HG02840 (cell line): ENCODE measurements around the gene PIK3C2A.

Experiments used
- ATAC-seq: cut with Tn5 transposase; IDR thresholded peaks from one replicate; pipeline ENCODE4 v1.9.1; 2021; ENCODE audit warnings: mild to moderate bottlenecking, moderate library complexity, moderate number of reproducible peaks; ENCODE audit not compliant: unreplicated experiment, low FRiP score

The PIK3C2A gene

DNA sequence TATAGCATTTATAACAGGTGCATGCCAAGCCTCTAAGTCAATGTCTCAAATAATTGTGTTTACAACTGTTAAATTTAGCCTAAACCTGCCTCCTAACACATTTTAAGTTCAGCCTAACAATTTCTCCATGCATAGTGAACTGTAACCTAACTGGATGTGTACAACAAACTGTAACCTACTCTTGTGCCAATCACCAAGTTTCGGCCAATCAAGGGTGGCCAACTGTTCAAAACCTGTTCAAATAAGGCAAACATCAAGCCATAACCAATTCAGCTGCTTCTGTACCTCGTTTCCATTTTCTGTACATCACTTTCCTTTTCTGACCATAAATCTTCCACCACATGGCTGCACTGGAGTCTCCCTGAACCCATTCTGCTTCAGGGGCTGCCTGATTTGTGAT lies 45.4 kb downstream of the PIK3C2A start:
- no peak for ATAC-seq

GRCh38 chr11:17161515-17161914 lies 46.3 kb downstream of the PIK3C2A start:
- ATAC-seq: no peak

DNA sequence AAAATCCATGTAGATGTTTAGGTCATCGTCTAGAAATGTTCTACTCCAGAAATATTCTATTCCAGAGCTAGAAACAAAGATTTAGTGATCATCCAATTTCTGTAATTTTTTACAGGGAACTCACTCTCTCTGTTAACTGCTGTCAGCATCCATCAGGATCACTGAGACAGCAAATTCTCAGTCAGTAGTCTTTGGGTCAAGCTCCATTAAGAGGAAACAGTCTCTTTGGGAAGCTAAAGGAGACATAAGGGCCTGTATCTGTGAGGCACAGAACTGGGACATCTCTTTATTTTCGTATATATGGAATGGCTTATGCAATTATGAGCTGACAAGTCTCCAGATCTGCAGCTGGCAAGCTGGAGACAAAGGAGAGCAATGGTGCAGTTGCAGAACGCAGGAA lies 48.3 kb downstream of the PIK3C2A start:
- ATAC-seq: no peak
